Transverse colon (tissue), 1 donor: ENCODE results near the gene OBI1.

Experiments
- EP300 ChIP-seq: sonication (generic); formaldehyde crosslinking; IDR thresholded peaks from one replicate; pipeline ENCODE4 v1.6.1; 2017; ENCODE audit warnings: antibody characterized with exemption, low read depth
- POLR2A ChIP-seq: fragments of 450-650 bp; IDR thresholded peaks from one replicate; pipeline ENCODE4 v1.6.1; 2016; ENCODE audit warnings: antibody characterized with exemption, mild to moderate bottlenecking, moderate library complexity

DNA sequence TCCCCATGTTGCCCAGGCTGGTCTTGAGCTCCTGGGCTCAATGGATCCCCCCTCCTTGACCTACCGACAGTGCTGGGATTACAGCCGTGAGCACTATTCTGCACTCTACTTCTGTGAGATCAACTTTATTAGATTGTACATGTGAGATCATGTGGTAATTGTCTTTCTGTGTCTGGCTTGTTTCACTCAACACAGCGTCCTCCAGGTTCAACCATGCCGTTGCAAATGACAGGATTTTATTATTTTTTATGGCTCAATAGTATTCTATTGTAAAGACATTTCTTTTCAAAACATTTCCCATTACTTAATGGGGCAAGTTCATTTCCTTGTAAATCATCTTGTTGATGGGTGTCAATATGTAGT lies 1.5 kb upstream of the OBI1 start:
- TF ChIP-seq POLR2A: no peak
- no peak for TF ChIP-seq EP300
